Testis (tissue), 2 donors: Measurements from ENCODE around the gene PPM1J.
"Not testable (repeated sequence)": the region's sequence is repeated elsewhere in the genome, so short reads cannot be mapped to it uniquely, and the experiment has no call there.

Source experiments
- CTCF ChIP-seq, 3 experiments: fragments of 450-650 bp in 2 of 3; fragments of 200-600 bp in 1 of 3; sonication (generic) in 1 of 3; IDR thresholded peaks; one replicate each; pipeline ENCODE4 v1.5.1; 2016 to 2019; ENCODE audit warnings: antibody characterized with exemption in 3 of 3, mild to moderate bottlenecking in 2 of 3, moderate library complexity in 1 of 3
- POLR2A ChIP-seq: fragments of 450-650 bp; IDR thresholded peaks from one replicate; pipeline ENCODE4 v1.6.1; 2017; ENCODE audit warnings: antibody characterized with exemption, mild to moderate bottlenecking, moderate library complexity

- TF ChIP-seq CTCF (IDR thresholded peaks at IDR 0.05); POLR2A: not testable (repeated sequence)
Measured at GRCh38 chr1:112721294-112721693, 6.2 kb upstream of the PPM1J start.
